Natural killer cell treated with Interleukin-12 subunit alpha and Interleukin-12 subunit beta and Interleukin-15 and Interleukin-18, amount 100 ng/mL, for 72 hours (primary cell): ENCODE data around the gene HSD17B10. TPM values are rescaled to one million over a fixed set of nuclear protein-coding genes. Genes with fewer than 3 reads are reported as not detected.

ENCODE experiments used
- ATAC-seq, 2 donors: fragments of 150-1000 bp; cut with Tn5 transposase in 1 of 2; sonication (Bioruptor Pico), chemical (Tn5 transposase) in 1 of 2; 2 replicates each; pipeline ENCODE4 v1.10.0; 2021
- DNase-seq: peaks from one replicate; pipeline ENCODE4 v3.0.0; 2022; ENCODE audit warnings: low spot score
- H3K27ac Mint-ChIP-seq, 2 donors: 1 replicate in 1 of 2; 2 replicates in 1 of 2; pipeline ENCODE4 v1.8.0; 2022; ENCODE audit warnings: mixed read lengths in 2 of 2, mild to moderate bottlenecking in 1 of 2, moderate library complexity in 1 of 2
- H3K27me3 Mint-ChIP-seq, 2 donors: 1 replicate in 1 of 2; 2 replicates in 1 of 2; pipeline ENCODE4 v1.8.0; 2022; ENCODE audit warnings: mixed read lengths in 2 of 2
- H3K36me3 Mint-ChIP-seq: one replicate; pipeline ENCODE4 v1.8.0; 2022; ENCODE audit warnings: mixed read lengths
- H3K4me1 Mint-ChIP-seq, 2 donors: 1 replicate in 1 of 2; 2 replicates in 1 of 2; pipeline ENCODE4 v1.8.0; 2022; ENCODE audit warnings: low read depth in 2 of 2, mixed read lengths in 2 of 2, mild to moderate bottlenecking in 1 of 2
- H3K4me3 Mint-ChIP-seq: one replicate; pipeline ENCODE4 v1.8.0; 2022; ENCODE audit warnings: mixed read lengths
- H3K9me3 Mint-ChIP-seq: 2 replicates; pipeline ENCODE4 v1.8.0; 2022; ENCODE audit warnings: mixed read lengths
- total RNA-seq, 2 donors: library from RNA; stranded (reverse); gene quantifications; one replicate each; pipeline ENCODE4 v1.2.3, GENCODE V29; 2022

The HSD17B10 gene
- total RNA-seq, 2 donors from 2014 or later = 108 to 129 TPM

GRCh38 chrX:53445977-53446376, 11.8 kb upstream of the HSD17B10 start:
- ATAC-seq = peak in 1 of 2 donors; percentile 54
- no peak for DNase-seq
- Mint-ChIP-seq H3K4me3 (no peak overlapping the region), H3K36me3 (no peaks in the 10 kb centered on the region), H3K27ac (no peak overlapping the region), H3K9me3 (no peaks in the 10 kb centered on the region), H3K27me3 (peaks cover 0 to 12% of the 10 kb centered on the region in 2 donors), H3K4me1 (peaks cover 0 to 7% of the 10 kb centered on the region in 2 donors)

DNA sequence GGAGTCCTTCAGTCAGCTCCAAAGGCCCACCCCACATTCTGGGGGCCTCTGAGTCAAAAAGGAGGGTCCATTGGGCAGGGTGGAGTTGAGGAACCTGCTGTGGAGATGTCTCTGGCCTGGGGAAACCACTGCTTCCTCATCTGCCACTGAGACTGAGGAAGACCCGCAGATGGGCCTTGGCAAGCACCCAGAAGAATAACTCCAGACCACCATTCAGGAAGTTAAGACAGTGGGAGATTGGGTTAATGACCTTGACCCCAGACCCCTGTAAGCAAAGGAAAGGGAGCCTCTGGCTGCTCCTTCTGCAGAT, 8.1 kb upstream of the HSD17B10 start:
- H3K9me3 Mint-ChIP-seq = no peaks in the 10 kb centered on the region
- no peaks in the 10 kb centered on the region for H3K36me3 Mint-ChIP-seq
- no peak for DNase-seq
- peak overlapping the region; percentile 80 for H3K4me3 Mint-ChIP-seq
- H3K27ac Mint-ChIP-seq = no peak overlapping the region
- H3K4me1 Mint-ChIP-seq = peaks cover 14 to 26% of the 10 kb centered on the region in 2 donors
- ATAC-seq = no peak
- H3K27me3 Mint-ChIP-seq = peaks cover 0 to 17% of the 10 kb centered on the region in 2 donors

DNA sequence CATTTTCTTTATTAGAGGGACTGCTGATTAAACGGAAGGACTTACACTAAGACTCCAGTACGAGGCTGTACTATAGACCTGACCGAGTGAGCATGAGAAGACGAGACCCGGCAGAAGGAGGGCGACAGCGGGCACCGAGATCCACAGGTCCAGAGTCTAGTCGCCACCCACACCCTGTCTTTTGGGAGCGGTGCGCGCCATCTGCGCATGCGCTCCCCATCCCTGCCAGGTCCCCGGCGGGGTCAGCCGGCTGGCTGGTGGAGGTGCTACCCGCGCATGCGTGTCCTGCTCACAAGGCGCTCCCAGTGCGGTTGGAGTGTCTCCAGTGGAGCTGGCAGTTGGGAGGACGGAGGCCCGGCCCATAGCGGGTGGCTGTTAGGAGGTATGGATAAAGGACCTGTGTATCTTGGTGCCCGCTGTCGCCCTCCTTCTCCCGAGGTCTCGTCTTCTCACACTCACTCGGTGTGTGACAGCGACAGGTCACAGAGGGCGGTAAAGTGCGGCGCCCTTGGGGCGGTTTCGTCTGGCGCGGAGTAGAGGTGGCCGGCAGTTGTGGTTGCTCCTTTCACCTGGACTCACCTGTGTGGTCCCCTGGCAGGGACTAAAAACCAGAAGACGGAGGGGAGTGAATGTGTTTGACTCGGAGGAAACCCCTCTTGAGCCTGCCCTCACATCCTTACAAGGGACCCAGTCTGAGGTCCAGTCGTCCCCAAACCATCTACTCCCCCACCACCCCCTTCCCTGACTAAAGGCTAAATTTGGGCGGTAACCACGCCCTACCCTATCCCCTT, 7.6 kb upstream of the HSD17B10 start:
- peaks cover 0 to 17% of the 10 kb centered on the region in 2 donors for H3K27me3 Mint-ChIP-seq
- peak; percentile 85 for DNase-seq
- peak overlapping the region in 1 of 2 donors; percentile 31 for H3K27ac Mint-ChIP-seq
- peak; percentile 88 to 89 for ATAC-seq
- no peaks in the 10 kb centered on the region for H3K36me3 Mint-ChIP-seq
- H3K9me3 Mint-ChIP-seq = no peaks in the 10 kb centered on the region
- peaks cover 14 to 26% of the 10 kb centered on the region in 2 donors for H3K4me1 Mint-ChIP-seq
- H3K4me3 Mint-ChIP-seq = peak overlapping the region; percentile 80

DNA sequence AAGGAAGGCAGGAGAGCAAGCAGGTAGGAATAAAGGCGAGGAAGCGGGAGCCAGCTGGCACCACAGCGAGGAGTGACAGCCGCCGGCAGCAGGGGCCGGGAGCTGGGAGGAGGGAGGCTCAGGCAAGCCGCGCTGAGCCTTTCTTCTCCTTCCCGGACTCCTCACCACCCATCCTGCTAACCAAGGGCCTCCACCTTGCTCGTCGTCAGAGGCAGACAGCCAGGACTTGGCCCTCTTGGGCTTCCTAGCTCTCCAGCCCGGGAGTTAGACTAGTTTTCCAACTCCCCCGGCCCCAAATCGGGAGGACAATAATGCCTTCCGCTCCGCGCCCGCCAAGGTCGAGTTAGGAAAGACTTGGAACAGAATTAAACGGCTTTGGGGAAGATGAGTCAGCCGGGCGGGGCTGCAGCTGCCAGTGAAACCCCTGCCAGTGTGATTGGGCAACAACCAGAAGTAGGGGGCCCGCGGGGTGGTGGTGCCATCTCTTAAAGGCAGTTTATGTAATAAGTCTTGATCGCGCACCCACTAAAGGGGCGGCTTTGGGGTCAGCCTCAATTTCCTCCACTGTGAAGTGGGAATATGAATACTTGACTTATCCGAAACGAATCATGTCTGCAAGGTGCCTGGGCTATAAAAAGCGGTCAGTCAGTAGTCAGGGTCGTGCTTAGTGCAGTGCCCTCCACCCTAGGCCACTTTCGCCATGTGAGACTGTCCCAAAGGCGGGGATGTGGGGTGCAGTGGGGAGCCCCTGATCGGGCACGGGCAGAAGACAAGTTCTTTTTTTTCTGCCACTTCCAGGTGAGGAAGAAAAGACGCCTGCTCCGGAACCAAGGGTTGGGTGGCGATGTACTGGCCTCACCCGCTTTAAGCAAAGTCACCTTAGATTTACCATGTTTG, 6.7 kb upstream of the HSD17B10 start:
- DNase-seq (peak; percentile 72), ATAC-seq (peak; percentile 3 to 52)
- H3K9me3 Mint-ChIP-seq = no peaks in the 10 kb centered on the region
- peak overlapping the region; percentile 52 to 67 for H3K27ac Mint-ChIP-seq
- H3K27me3 Mint-ChIP-seq = peaks cover 0 to 15% of the 10 kb centered on the region in 2 donors
- H3K4me1 Mint-ChIP-seq = peaks cover 14 to 32% of the 10 kb centered on the region in 2 donors
- peak overlapping the region; percentile 80 for H3K4me3 Mint-ChIP-seq
- no peaks in the 10 kb centered on the region for H3K36me3 Mint-ChIP-seq

DNA sequence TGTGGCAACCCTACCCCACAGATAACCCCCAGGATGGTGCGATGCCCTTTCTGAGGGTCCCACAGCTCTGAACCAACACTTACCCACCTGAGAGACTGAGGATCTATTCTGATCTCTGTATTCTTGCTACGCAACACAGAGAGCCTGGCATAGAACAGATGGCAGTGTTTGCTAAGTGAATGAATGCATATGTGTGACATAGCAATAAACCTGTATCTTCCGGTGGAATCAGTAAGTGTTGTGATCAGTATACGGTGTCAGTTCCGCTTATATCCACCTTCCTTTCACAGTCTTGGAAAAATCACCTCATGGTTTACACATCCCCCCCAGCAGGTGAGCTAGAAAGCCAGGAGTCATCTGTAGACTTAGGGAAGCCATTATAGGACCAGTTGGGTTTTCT, 5.9 kb upstream of the HSD17B10 start:
- ATAC-seq (no peak), DNase-seq (no peak)
- Mint-ChIP-seq H3K4me3 (peak overlapping the region; percentile 80), H3K36me3 (no peaks in the 10 kb centered on the region), H3K9me3 (no peaks in the 10 kb centered on the region), H3K27me3 (peaks cover 0 to 20% of the 10 kb centered on the region in 2 donors), H3K27ac (peak overlapping the region; percentile 52 to 67), H3K4me1 (peaks cover 14 to 36% of the 10 kb centered on the region in 2 donors)

GRCh38 chrX:53438832-53439230, 4.7 kb upstream of the HSD17B10 start:
- DNase-seq (no peak), ATAC-seq (no peak)
- Mint-ChIP-seq H3K27ac (peak overlapping the region in 1 of 2 donors; percentile 70), H3K9me3 (no peaks in the 10 kb centered on the region), H3K27me3 (peaks cover 0 to 23% of the 10 kb centered on the region in 2 donors), H3K36me3 (no peaks in the 10 kb centered on the region), H3K4me3 (peak overlapping the region; percentile 77), H3K4me1 (peaks cover 23 to 48% of the 10 kb centered on the region in 2 donors)

DNA sequence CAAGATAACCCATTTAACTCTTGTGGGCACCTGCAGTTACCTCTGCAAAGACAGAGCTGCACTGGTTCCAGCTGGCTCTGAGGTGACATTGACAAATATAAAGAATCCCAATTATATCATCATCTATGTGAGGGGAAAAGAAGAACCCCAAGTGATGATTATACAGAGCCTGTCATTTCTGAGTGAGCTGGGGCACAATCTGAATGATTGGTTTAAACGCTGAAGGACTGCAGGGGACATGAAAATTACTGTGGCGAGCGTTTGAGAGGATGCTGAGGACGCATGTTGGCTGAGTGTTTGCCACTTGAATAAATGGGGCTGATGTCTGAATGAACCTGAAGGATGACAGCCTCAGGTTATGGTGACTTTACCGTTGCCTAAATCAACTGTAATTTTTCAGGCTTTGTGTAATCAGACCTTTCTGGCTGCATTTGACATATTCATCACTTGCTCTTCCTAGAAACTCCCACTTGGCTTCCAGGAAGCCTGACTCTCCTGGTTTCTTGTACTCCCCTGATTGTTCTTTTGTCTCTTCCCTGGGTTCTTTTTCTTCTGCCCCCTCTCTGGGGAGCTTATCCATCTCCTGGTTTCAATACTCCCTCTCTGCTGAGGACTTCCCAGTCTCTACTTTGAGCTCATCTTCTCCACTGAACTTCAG, 4.1 kb upstream of the HSD17B10 start:
- Mint-ChIP-seq H3K27me3 (peaks cover 0 to 23% of the 10 kb centered on the region in 2 donors), H3K27ac (peak overlapping the region in 1 of 2 donors; percentile 70), H3K36me3 (no peaks in the 10 kb centered on the region), H3K4me3 (peak overlapping the region; percentile 77), H3K4me1 (peaks cover 23 to 48% of the 10 kb centered on the region in 2 donors), H3K9me3 (no peaks in the 10 kb centered on the region)
- DNase-seq (no peak), ATAC-seq (no peak)

- peak in 1 of 2 donors; percentile 31 for ATAC-seq
- H3K36me3 Mint-ChIP-seq = no peaks in the 10 kb centered on the region
- peak overlapping the region; percentile 36 for H3K4me3 Mint-ChIP-seq
- peaks cover 23 to 48% of the 10 kb centered on the region in 2 donors for H3K4me1 Mint-ChIP-seq
- peaks cover 0 to 23% of the 10 kb centered on the region in 2 donors for H3K27me3 Mint-ChIP-seq
- no peaks in the 10 kb centered on the region for H3K9me3 Mint-ChIP-seq
- DNase-seq = no peak
- peak overlapping the region in 1 of 2 donors; percentile 39 for H3K27ac Mint-ChIP-seq
Measured at GRCh38 chrX:53437206-53437605, 3.0 kb upstream of the HSD17B10 start.

- peaks cover 23 to 42% of the 10 kb centered on the region in 2 donors for H3K4me1 Mint-ChIP-seq
- no peak overlapping the region for H3K27ac Mint-ChIP-seq
- peaks cover 0 to 23% of the 10 kb centered on the region in 2 donors for H3K27me3 Mint-ChIP-seq
Measured at GRCh38 chrX:53435997-53436396, 1.8 kb upstream of the HSD17B10 start.

GRCh38 chrX:53430231-53430630, 3.9 kb downstream of the HSD17B10 start:
- ATAC-seq = no peak
- H3K4me1 Mint-ChIP-seq = peaks cover 10 to 14% of the 10 kb centered on the region in 2 donors
- no peak overlapping the region for H3K27ac Mint-ChIP-seq
- H3K27me3 Mint-ChIP-seq = peaks cover 0 to 4% of the 10 kb centered on the region in 2 donors
- no peak overlapping the region for H3K4me3 Mint-ChIP-seq
- no peak for DNase-seq
- peaks cover 5% of the 10 kb centered on the region for H3K36me3 Mint-ChIP-seq
- no peaks in the 10 kb centered on the region for H3K9me3 Mint-ChIP-seq

More at GRCh38 chrX:53435997-53436396, 1.8 kb upstream of the HSD17B10 start:
- H3K4me3 Mint-ChIP-seq = peak overlapping the region; percentile 38
- no peaks in the 10 kb centered on the region for H3K9me3 Mint-ChIP-seq
- no peaks in the 10 kb centered on the region for H3K36me3 Mint-ChIP-seq
- peak; percentile 55 to 63 for ATAC-seq
- peak; percentile 75 for DNase-seq

DNA sequence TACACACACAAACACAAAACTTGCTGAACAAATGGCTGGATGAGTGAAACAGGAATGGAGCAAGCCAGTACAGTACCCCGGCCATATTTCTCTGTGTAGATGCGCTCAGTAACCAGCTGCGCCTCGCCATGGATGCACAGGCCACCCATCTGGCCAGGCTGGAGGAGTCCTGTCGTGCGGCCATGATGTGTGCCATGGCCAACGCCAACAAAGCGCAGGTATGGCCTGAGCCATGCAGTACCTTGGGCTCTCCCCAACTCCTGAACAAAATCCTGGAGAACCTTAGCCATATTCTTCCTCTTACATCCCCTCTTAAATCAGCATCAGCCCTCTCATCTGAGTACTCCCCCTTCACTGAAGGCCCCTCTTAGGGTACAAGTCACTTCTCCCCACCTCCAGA, 4.4 kb downstream of the HSD17B10 start:
- H3K4me1 Mint-ChIP-seq = peaks cover 8 to 9% of the 10 kb centered on the region in 2 donors
- H3K27me3 Mint-ChIP-seq = peaks cover 0 to 2% of the 10 kb centered on the region in 2 donors
- peaks cover 5% of the 10 kb centered on the region for H3K36me3 Mint-ChIP-seq
- no peak overlapping the region for H3K4me3 Mint-ChIP-seq
- DNase-seq (no peak), ATAC-seq (no peak)
- no peak overlapping the region for H3K27ac Mint-ChIP-seq
- H3K9me3 Mint-ChIP-seq = no peaks in the 10 kb centered on the region

- H3K9me3 Mint-ChIP-seq = no peaks in the 10 kb centered on the region
- peaks cover 24 to 27% of the 10 kb centered on the region in 2 donors for H3K4me1 Mint-ChIP-seq
- ATAC-seq (no peak), DNase-seq (no peak)
- peak within 1 kb of the TSS; percentile 87 to 90 for H3K27ac Mint-ChIP-seq
- H3K4me3 Mint-ChIP-seq = peak within 1 kb of the TSS; percentile 86
- H3K36me3 Mint-ChIP-seq = peaks cover 5% of the 10 kb centered on the region
- H3K27me3 Mint-ChIP-seq = no peaks in the 10 kb centered on the region
Measured at GRCh38 chrX:53422861-53423306, 11.3 kb downstream of the HSD17B10 start, which contains the start of gene RIBC1. TSS of gene RIBC1 (plus strand) at chrX:53422873. CDS start at chrX:53426277, 3,404 bp downstream.
